ENCODE results near the gene TCF12.
"Not testable (repeated sequence)": the region's sequence is repeated elsewhere in the genome, so short reads cannot be mapped to it uniquely, and the experiment has no call there.

TCF12 gene

DNA sequence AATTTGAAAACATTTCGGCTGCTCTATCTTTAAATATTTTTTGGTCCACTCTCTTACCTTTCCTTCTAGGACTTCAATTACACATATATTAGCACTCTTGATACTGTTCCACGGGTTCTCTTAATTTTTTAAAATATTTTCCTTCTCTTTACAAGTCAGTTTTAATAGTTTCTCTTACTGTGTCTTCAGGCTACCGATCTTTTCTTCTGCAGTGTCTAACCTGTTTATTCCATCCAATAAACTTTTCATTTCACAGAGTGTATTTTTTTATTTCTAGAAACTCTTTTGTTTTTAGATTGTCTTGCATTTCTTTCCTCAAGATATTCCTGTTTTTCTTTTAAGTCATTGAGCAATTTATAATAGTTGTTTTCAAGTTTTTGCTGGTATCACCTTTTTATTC lies 27.7 kb downstream of the TCF12 start:
- DNase-seq (ENCODE audit: low read depth, low spot score), result no peak

DNA sequence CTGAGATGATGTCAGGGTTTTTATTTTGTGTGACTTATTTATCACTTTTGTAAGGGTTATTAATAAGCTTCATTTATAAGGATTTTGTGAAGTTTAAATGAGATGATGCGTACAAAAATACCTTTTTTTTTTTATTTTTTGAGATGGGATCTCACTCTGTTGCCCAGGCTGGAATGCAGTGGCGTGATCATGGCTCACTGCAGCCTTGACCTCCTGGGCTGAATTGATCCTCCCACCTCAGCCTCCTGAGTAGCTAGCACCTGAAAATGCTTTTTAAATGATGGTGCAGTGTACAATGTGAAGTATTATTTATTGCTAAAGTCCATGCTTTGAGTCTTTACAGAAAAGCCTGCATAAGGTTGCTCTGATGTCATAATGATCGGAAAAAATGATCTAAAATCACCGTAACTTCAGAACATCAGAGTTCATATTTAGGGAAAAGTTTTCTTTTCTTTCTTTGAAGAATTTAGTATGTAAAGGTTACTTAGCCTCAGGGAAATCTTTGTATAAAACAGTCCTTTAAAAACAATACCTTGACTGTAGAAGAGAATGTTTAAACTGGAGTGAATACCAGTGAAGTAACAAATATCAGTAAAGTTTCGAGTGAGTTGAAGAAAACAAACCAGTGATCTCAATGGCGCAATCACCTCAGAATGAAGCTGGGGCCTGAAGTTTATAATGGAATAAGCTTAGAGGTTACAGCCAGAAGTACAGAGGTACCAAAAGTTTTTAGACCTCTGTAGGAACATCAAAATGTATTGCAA lies 29.7 kb downstream of the TCF12 start:
- DNase-seq (ENCODE audit: low read depth, low spot score), result no peak

DNA sequence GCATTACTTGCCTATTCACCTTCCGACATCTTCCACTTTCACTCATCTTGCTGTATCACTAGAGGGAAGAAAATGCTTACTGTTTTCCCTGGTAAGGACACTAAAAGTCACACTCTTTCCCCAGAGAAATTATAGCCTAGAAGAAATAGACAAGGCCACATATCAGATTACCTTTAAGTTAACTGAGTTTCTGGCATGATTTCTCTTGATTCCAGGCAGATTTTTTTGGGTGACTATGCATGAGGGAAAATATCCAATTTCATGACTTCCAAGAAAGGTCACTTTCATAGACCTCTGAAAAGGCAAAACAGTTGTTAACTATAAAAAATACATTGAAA lies 30.3 kb downstream of the TCF12 start:
- no peak for DNase-seq (ENCODE audit: low read depth, low spot score)

DNA sequence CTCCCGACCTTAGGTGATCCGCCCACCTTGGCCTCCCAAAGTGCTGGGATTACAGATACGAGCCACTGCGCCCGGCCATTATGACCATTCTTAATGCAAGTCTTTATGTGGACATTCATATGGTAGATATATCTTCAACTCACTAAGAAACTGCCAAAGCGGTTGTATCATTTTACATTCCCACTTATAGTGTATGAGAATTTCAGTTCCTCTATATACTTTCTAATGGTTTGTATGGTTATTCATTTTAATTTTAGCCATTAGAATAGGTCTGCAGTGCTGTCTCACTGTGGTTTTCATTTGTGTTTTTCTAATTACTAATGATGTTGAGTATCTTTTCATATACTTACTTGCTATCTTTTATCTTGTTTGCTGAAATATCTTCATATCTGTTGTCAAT lies 32.5 kb downstream of the TCF12 start:
- no peak for DNase-seq (ENCODE audit: low read depth, low spot score)

DNA sequence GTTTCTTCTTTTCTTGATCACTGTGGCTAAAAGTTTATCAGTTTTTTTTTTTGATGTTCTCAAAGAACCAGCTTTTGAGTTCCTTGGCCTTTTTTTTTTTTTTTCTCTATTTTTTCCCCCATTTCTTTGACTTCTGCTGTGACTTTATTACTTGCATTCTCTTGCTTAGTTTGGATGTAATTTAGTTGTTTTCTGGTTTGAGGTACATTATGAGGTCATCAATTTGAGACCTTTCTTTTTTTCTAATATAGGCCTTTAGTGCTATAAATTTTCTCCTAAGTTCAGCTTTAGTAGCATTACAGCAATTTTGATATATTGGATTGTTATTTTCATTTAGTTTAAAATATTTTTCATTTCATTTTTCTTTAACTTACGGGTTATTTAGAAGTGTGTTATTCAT lies 35.3 kb downstream of the TCF12 start:
- no peak for DNase-seq (ENCODE audit: low read depth, low spot score)

DNA sequence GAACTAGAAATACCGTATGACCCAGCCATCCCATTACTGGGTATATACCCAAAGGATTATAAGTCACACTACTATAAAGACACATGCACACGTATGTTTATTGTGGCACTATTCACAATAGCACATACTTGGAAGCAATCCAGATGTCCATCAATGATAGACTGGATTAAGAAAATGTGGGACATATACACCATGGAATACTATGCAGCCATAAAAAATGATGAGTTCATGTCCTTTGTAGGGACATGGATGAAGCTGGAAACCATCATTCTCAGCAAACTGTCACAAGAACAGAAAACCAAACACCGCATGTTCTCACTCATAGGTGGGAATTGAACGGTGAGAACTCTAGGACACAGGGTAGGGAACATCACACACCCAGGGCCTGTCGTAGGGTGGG lies 36.6 kb downstream of the TCF12 start:
- DNase-seq (ENCODE audit: low read depth, low spot score), result not testable (repeated sequence)

DNA sequence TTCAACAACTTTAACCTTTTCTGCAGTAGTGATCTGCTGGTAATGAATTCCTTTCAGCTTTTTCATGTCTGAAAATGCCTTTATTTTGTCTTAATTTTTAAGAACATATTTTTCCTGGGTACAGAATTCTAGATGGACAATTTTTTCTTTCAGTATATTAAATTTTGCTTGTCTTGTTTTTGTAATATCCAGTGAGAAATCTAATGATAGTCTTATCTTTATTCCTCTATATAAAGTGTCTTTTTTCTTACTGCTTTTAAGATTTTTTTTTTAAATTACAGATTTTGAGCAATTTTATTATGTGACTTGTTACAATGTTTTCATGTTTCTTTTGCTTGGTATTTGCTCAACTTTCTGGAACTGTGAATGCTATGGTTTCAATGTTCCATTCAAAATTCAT lies 38.1 kb downstream of the TCF12 start:
- DNase-seq (ENCODE audit: low read depth, low spot score), result no peak

DNA sequence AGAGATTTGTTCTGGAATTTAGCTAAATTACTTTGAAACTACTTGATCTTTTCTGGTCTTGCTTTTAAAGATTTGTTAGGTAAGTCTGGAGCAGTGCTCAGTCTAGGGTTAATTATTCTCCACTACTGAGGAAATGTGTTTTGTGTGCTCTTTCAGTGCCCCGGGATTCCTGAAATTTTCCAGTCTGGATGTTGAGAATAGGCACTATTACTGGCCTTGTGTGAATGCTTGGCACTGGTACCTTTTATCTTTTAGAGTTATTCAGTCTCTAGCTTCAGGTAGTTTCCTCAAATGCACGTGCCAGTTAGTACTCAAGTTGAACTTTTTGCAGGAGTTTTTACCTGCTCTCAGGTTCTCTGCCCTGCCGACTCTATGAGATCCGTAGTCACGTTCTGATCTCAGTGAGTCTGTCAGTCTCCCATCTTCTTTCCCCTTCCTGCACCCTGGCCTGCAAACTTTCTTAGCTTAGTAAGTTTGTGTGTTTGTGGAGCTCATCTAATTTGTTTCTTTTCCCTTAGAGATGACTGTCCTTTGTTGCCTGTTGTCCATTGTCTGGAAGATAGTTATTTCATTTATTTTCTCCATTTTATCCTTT lies 39.5 kb downstream of the TCF12 start:
- DNase-seq (ENCODE audit: low read depth, low spot score), result no peak

DNA sequence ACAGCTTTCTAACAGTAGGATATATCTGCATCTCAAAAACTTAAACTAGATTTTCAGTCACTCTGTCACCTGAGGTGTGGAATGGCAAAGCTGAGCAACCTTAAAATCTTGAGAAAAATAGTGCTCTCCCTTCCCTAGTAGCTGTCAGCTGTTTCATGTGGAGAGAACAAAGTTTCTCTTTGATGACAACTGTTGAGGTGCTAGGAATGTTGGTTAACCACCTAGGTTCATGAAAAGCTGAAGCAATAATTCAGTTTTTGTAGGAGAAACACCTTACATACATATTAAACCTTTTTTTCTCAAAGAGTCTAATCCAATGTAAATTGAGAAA lies 40.8 kb downstream of the TCF12 start:
- DNase-seq (ENCODE audit: low read depth, low spot score), result no peak

DNA sequence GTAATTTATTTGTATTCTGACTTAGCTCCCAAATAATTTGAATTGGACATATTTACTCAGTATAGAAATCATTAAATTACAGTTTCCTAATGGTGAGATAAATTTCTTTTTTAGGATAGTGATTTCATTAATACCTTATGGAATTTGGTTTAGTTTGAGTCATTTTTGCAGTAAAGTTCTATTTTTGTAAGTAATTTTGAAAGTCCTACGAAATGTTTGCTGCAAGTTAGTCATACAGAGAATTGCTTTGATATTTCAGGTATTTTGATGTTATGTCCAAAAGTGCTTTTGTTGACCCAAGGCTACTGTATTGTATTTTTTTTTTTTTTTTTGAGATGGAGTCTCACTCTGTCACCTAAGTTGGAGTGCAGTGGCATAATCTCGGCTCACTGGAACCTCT lies 41.7 kb downstream of the TCF12 start:
- DNase-seq (ENCODE audit: low read depth, low spot score), result no peak

DNA sequence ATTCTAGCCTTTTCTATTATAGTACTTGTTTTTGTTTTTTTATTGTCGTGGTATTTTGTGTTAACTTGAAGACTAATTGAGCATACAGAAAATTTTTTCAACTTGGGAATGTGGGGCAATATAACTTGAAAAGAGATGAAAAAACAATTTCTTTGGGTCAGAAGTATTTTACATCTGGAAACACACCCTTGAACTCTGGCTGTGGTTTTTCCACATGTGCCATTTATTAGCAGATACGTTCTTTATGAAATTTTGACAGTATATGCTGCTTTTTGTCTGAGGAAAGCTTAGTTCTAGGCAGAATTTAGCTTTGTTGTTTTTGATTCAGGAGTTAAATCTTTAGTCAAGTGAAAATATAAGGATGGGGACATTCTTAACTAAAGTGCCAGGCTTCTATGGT lies 44.7 kb downstream of the TCF12 start:
- DNase-seq (ENCODE audit: low read depth, low spot score), result no peak

DNA sequence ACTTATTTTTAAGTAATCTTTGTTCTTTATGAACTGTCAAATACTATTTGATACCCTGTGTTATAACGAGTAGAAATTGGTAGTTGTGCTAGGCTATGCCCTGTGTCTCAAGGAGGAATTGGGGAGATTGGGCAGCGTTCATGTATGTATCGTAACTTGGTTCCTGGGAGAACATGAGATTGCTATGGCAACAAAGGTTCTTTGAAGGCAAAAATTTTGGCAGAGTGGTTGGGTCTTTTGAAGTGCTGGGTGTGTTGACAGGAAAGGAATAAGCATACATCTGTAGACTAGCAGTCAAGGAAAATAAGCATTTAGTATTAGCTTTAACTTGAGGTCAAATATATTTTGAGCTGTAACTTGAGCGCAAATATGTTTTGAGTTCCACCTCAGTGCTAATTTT lies 45.3 kb downstream of the TCF12 start:
- no peak for DNase-seq (ENCODE audit: low read depth, low spot score)

DNA sequence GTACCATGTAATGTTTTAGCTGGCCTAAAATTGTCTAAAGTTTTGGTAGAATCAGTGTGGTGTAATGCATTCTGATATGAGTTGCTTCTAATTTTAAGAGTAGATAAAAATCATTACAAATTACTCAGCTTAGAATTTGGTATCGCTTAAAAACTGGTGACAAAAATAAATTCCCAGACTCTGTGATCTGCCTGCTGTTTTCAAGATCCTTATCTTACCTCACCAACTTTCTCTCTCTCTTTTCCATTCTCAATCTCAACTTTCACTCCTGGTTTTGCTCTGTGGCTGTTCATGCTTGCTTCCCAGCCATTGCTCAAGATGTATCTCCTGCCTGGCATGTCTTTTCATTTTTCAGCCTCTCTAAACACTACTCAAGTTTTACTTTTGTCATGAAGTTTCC lies 45.7 kb downstream of the TCF12 start:
- no peak for DNase-seq (ENCODE audit: low read depth, low spot score)

DNA sequence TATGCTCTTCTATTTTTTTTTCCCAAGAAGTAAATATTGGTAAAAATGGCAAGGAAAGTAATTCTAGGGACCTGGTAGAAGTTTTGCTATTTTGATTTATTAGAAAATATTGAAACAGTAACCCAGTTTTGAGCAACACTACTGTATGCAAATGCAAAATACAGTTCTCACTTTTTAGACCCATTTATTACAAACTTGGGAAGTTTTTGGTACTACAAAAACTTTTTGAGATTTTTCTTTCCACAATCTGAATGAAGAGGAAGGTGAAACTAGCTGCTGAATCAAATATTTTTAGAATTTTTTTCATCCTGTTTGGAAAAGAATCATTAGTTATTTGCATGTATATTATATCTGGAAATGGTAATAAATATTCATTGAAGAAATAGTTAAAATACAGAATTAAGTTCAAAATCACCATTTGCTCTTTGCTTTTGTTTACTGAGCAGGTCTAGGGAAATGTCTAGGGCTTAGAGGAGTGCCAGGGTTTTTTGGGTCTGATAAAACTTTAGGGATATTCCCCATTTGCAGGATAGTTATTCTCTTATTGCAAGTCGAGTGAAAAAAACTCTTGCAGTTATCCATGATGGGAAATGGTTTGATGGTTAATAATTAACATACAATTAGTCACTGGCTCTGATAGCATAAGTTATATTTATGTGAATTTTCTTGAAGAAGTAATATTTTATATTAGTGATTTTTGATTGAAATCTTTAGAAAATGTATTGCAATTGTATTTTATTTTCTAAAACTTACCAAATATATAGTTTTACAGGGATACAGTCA lies 47.0 kb downstream of the TCF12 start:
- DNase-seq (ENCODE audit: low read depth, low spot score), result no peak

DNA sequence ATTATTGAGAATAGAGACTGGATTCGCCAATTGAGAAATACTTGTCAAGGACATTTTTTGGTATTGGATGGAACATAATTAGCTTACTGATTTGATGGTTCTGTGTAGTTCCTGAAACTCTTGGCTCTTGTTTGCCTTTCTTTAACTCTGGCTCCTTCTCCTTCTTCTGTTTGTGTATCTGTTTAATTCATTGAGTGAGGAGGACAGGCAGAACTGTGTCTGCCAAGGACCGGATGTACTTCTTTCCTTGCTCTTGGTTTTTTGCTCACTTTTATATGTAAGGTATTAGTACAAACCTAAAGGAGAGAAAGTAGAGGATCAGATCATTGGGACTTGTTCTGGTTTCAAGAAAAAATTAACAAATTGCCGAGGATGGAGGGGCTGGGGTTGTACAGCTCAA lies 48.9 kb downstream of the TCF12 start:
- no peak for DNase-seq (ENCODE audit: low read depth, low spot score)

DNA sequence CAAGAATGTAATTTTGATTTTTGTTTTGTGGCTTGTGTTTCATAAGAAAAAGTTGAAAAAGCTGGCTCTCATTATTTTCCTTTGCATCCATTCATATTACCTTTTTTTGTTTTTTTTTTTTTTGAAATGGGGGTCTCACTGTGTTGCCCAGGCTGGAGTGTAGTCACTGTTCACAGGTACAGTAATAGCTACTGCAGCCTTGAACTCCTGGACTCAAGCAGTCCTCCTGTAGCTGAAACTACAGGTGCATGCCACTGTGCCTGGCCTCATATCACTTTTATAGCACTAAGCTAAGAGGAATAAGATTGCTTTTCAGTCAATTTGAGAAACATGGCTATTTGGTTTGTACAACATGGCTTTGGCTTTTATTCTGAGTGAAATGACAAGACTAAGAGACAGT lies 49.8 kb downstream of the TCF12 start:
- DNase-seq (ENCODE audit: low read depth, low spot score), result no peak

DNA sequence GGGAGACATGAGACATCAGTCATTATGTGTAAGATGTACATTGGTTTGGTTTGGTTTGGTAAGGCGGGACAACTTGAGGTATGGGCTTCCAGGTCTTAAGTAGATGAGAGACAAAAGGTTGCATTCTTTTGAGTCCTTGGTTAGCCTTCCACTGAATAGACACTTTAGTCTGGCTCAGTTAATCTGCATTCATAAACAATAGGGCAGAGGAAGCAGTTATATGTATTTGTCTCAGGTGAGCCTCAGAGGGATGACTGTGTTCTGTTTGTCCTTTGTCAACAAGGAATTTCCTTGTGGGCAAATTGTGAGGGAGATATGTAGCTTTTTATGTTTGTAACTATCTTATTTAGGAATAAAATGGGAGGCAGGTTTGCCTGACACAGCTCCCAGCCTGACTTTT lies 50.4 kb downstream of the TCF12 start:
- DNase-seq (ENCODE audit: low read depth, low spot score), result no peak

DNA sequence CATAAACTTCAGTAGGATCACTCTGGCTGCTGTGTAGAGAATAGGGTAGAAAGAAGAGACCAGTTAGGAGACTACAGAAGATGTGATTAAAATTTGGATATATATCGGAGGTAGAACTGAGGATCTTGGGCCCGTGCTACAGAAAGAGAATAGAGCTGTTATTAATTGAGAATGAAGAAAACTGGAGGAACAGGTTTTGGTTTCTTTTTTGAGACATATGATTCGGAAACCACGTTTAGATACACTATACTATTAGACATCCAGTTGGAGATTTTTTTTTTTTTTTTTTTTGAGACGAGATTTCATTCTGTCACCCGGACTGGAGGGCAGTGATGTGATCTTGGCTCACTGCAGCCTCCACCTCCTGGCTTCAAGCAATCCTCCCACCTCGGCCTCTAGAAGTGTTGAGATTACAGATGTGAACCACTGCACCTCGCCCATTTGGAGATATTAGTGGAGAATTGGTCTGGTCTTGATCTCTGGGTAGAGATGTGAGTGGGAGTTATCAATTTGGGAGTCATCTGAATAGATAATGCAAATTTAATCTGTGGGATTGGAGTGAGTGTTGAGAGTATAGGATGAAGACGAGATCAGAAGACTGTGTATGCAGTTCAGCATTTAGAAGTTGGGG lies 50.9 kb downstream of the TCF12 start:
- DNase-seq (ENCODE audit: low read depth, low spot score), result no peak

DNA sequence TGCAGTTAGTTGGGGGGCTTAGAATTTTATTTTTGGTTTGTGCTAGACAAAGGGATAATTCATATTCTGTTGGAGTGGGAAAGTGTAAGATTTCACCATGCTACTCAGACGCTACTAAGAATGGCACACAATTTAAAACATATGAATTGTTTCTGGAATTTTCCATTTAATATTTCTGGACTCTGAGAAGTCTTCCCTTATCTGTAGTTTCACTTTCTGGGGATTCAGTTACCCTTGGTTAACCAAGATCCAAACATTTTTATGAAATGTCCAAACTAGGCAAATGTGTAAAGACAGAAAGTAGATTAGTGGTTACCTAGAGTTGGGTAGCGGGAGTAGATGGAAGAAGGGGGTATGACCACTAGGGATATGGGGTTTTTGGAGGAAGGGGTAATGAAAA lies 53.1 kb downstream of the TCF12 start:
- no peak for DNase-seq (ENCODE audit: low read depth, low spot score)

DNA sequence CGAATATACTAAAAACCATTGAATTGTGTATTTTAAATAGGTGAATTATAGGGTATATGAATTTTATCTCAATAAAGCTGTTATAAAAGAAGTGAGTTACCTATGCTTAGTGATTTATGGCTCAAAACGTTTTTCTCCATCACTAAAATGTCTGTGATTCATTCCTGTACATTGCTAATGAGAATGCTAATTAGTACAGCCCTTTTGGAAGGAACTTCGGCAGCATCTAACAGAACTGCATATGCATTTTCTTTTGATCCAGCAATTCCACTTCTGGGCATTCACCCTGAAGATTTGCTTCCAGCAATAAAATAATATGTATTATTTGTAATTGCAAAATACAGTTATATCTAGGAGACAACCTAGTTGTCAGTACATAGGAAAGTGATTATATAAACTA lies 53.6 kb downstream of the TCF12 start:
- no peak for DNase-seq (ENCODE audit: low read depth, low spot score)

DNA sequence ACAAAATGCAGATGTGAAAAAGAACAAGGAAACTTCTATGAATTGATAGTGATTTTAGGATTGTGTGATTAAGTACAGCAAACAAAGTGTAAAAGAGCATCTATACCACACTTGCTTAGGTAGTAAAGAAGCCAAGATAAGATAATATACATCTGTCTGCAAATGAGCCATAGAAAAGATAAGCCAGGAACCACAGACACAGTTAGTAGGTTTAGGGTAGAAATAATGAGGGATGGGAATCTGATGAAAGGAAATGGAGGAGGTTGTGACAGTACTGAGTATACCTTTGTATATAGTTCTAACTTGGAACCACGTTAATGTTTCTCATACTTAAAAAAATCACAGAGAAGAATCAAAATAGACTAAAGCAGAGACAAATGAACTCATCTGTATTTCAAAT lies 54.0 kb downstream of the TCF12 start:
- no peak for DNase-seq (ENCODE audit: low read depth, low spot score)

DNA sequence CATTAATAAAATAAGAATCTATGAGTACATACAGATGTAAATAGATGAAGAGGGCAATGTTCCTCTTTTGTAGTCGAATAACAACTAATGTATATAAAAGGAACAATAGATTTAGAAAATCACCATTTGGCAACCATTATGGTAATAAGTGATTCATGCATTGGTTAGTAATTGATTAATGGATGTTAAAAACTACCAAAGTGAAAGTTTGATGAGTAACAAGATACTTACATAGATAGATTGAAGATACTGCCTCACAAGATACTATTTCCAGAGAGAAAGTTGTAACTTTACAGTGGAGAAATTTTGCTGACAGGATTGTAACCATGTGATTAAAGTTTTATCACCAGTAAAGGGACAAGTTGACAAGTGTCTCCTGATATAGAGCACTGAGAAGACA lies 55.0 kb downstream of the TCF12 start:
- DNase-seq (ENCODE audit: low read depth, low spot score), result no peak

DNA sequence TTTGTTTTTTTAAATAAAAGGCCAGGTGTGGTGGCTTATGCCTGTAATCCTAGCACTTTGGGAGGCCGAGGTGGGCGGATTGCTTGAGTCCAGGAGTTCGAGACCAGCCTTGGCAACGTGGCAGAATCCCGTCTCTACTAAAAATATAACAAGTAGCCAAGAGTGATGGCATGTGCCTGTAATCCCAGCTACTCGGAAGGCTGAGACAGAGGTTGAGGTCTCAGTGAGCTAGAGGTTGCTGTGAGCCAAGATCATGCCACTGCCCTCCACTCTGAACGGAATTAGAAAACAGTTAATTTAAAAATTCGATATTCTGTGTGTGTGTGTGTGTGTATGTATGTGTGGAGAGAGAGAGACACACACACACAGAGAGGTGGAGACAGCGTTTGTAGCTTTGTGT lies 58.8 kb downstream of the TCF12 start:
- DNase-seq (ENCODE audit: low read depth, low spot score), result no peak
